Bone marrow (tissue), 2 donors: ENCODE results near the gene NFIX.

ENCODE experiments used
- DNase-seq, 2 donors: peaks; one replicate each; lab custom pipeline; 2025; lab: John Stamatoyannopoulos, UW

Gene NFIX

DNA sequence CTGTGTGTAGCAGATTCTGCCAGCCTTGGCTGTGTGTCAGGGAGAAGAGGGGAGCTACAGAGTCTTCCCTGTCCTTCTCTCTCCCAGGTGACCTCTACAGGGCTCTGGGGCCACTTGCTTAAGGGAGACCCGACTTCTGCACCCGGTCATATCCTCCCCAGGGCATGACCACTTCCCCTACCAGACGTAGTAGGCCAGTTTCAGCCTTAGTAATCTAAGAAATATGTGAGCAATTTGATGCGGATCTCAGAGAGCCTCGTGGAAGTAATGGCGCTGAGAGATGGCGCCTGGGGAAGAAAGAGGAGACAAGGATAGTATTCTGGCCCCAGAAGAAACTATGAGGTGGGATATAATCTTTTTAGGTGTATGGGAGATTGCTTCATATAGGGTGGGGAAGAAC lies 41.9 kb downstream of the NFIX start:
- no peak for DNase-seq

DNA sequence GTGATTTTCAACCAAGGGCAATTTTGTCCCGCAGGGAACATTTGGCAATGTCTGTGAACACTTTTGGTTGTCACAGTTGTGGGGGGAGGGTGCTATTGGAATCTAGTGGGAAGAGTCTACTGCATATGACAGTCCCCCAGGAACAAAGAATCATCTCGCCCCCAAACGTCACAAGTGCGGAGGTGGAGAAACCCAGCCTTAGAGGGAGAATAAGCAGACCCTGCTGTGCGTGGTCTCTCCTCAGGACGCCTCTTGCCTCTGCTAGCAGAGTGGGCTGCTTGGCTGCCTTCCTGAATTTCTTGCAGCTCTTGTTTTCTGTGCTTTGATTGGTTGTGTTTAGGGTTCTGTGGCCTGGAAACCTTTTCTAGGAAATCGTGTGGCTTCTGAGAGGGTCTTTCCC lies 42.5 kb downstream of the NFIX start:
- DNase-seq = no peak

DNA sequence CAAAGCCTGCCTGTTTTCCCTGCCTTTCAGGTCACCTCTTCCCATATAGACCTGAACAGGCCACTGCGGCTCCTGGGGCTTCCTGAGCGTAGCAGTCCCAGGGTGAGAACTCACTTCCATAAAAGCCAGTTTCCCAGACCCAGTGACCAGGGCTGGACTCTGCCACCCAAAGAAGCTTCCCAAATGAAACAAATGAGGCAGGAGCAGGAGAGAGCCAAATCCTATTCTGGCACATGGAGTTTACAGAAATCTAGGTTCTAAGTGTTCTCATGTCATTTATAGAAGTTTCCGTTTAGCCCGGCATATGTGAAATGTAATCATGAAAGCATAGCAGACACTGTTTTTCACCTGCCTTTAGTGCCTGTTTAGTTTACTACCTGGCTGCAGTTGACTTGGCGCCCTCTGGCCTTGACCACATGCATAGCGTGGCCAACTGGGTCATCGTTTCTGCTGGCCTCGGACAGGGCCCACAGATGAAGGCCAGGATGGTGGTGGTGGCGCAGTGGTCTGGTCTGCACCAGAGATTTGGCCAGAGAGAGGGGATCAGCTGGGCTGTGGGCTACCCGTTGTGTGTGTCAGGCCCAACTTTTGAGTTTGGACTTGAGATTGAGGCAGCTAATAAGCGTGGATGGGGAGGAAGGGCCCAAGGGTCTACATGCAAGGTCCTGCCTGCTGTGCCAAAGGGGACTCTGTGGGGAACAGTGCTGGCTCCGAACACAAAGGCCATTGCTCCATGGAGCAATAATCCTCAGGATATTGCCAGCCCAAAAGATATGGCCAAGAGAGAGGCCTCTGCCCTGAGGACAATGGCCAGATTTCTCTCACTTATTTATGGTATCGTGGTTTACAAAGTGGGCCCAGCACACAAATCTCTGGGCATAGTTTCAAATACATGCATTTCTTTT lies 43.3 kb downstream of the NFIX start:
- no peak for DNase-seq

DNA sequence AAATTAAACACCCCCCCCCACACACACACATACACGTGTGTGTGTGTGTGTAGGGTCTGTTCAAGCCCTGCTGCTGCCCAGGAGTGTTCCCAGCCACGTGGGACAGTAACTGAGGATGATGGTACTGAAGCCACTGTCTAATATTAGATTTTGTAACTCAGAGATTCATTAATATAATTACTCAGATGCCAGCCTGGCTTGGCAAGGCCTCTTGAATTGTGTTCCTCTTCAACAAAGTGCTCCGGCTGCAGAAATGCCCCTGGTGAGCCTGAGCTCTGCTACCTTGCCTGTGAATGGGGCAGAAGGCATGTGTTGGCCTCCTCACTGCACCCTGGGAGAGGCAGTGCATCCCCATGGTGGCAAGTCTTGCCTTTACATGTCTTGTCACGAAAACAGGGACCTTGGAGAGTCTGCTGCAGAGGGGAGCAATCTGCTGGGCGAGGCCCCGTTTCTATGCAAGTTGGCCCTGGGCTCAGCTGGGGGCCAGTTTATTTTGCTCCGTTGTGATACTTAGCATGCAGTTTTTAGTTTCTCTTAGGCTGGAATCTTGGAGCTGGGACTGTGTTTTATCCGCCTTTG lies 44.0 kb downstream of the NFIX start:
- DNase-seq = no peak

DNA sequence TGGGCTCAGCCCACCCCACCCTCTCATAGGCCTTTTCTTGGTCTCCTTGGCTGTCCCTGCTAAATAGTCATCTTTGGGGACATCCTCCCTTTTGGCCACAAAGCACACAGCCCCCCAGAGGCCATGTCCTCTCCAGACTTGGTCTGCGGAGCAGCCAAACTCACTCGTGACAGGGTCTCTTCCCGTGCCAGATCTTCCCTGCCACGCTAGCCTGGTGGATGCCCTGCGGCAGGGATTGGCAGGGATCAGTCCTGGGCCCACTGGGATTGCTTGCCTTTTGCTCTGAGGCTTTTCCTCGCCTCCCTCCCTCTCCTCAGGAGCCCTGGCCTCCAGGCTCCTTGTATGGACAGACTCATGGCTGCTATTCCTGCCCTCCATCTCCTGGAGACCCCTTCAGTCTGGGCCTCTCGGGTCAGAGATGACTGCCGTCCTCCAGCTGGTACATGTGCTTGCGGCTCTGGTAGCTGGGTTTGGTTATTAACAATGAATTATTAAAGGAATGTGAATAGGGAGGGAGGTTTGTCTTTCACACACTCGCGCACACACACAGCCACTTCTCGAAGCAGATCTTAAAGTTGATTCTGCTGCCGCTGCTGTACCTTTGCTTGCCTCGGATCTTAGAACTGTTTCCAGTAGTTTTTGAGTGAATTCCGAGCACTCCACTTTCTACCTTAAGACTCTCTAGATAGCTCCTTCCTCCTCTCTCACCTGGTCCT lies 45.1 kb downstream of the NFIX start:
- DNase-seq = no peak

DNA sequence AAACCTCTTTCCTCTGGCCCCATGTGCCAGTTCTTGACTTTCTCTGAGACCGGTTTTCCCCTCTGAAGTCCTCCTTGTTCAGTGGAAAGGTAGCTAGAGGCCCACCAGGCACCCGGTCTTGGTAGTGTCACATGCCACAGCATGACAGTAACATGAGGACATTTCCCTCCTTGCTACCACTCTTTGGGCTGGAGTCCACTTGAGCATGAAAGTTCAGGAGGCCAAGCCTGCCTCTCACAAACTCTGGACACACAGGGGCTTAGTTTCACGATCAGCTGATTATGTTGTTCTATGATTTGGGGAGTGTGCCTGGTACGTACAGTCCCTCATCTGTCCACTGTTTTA lies 45.6 kb downstream of the NFIX start:
- DNase-seq = no peak

DNA sequence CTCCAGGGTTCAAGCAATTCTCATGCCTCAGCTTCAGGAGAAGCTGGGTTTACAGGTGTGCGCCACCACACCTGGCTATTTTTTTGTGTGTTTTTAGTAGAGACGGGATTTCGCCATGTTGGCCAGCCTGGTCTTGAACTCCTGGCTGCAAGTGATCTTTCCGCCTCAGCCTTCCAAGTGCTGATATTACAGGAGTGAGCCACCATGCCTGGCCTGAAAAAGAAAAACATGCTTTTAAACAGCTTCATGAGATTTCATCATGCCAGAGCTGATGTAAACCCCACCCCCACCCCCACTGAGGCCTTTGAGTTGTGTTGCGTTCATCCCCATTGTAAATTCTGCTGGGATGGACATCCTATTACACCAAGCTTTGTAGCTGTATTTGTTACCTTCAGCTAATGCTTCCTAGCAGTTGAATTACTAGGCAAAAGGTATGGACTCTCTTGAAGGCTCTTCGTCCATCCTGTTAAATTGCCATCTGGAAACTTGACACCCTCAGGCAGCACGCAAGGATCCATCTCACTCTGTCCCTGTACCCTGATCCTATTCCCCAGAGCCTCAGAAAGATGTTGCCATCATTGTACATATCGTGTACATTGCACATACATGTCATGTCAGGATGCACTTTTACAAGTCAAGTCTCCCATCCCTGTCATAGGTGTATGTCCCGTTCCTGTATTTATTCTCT lies 47.3 kb downstream of the NFIX start:
- no peak for DNase-seq

DNA sequence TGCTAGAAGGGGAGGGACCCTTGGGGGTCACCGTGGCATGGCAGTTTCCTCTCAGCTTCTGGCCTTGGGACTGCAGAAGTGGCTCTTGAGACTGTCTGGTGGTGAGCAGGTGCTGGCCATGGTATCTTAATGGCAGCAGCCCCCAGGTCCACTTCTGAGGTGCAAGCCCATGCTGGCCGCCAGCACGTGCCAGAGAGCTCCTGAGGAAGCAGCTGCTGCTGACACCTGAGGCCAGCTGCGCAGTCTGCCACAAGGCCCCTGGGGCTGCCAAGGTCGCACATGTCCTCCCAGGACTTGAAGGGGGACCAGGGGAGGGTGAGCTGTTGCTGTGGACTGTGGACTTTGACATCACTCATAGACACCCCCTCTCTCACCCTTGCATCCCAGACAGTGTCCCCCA lies 48.0 kb downstream of the NFIX start:
- no peak for DNase-seq

DNA sequence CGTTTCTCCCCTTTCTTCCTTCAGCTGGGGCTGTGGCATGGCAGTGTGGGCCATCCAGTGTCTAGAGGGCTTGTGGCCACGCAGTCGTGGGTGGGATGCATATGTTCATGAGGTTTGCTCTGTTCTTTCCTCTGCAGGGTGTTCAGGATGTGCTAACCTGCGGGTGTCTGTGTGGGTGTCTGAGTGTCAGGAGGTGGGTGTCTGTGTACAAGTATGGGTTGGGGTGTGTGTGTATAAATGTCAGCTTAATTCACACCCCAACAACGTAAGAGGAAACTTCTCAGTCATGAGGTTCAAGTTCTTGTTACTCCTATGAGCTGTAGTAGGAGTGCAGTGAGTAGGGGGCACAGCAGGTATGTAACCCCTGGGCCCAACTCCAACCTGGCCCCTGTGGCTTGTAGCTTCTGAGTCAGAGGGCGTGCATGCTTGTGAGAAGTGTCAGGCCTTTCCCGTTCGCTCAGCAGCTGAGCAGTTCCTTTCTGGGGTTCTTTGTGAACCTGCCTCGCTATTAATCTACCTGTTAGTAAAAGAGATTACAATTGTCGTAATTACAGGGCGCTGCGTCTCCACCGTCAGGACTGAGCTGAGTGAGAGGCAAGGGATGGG lies 49.1 kb downstream of the NFIX start:
- DNase-seq = no peak

DNA sequence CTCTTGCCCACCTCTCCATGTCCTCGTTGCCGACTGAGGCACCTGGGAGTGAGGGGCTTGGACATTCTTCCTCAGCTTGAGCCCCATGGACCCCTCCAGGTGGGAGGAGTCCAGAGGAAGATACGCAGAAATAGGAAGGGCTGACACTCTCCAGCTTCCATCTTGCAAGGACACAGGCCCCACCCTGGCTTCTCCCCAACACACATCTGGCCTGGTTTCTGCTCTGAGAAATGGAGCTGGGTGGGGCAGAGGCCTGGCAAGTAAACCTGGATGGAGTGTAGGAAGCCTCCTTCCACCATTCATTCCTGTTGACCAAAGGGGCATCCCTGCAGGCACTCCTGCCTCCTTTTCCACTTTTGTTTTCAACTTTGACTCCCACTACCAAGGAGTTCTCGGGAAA lies 50.5 kb downstream of the NFIX start:
- no peak for DNase-seq

DNA sequence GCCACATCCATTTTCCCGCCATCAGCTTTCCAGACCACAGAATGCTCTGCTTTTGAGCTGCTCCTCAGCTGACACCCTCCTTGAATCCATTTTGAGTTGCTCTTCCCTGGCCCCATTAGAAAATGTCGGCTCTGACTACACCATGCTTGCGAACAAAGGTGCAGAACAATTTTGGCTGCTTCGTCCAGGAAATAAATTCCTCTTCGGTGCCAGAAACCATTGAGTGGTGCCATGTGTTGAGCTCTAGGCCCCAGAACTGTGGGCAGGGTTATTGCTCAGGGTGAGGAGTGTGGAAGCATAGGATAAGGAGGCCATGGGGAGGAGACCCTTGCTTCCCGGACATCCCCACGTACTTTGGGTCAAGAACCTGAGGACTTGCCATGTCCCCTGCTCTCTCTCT lies 52.1 kb downstream of the NFIX start:
- no peak for DNase-seq

DNA sequence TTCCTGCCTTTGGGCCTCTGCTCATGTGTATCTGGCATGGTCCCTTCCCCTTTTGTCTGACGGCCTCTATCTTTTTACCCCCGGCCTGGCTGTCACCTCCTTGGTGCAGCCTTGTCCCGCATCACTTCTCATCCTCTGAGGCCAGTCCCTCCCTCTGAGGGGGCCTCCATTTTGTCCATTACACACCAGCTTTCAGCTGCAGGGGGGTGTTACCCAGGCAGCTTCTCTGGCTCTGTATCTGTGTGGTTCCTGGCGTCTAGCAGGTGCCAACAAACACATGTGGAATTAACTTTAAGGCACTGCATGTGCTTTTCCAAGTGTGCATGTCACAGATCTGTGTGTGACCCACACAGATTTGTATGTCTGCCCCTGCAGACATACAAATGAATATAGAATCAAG lies 55.0 kb downstream of the NFIX start:
- no peak for DNase-seq

DNA sequence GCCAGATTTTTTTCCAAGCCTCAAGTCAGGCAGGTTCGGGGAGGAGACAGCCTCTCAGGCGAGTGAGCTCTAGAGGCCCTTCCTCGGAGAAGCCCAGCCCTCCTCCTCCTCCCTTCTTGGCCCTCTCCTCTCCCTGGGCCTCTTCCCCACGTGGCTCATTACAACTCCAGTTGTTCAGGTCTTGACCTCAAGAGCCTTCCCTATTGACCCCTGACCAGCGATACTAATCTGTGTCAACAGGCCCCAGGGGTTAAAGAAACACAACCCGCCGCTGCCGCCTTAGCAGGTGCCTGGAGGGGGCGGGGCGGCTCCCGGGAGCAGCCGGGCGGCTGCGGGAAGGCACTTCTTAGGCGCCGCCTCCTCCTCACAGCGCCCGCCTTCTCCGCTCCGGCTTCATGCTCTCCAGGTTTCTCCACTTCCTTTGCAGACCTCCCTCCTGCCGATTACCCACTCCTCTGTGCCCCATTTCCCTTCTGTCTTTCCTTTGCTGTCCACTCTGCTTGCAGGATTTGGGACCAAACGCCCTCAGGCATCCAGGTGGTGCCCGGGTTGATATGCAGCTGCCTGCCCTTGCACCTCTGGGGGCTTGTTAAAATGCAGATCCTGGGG lies 56.4 kb downstream of the NFIX start:
- no peak for DNase-seq

DNA sequence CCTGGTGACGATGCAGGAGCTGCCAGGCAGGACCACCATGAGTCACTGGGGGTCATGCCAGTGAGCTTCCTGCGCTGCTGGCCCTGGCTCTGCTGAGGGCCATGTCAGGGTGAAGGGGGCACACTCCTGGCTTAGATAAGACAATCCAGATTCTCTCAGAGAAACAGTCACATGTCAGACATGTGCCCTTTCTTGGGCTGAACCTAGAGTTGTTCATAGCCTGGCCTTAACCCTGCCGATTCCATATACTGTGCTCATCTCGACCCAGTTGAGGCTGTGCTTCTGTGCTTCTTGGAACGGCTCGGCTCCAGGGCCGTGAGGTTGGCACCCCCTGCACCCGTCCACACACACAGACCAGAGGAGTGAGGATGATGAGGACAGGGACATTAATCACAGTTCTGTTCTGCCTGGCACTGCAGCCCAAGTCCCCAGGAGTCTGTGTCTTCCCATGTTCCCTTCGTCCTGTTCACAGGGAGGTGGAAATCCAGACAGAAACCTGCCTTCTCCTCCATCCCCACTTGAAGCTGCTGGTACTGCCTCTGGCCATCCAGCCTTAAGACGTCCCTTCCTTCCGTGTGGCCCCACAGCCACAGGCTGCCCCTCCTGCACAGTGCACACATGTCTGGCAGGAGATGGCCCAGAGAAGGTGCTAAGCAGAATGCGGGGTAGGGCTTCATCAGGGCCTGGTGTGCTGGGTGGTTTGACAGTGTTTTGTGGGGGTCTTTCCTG lies 57.3 kb downstream of the NFIX start:
- no peak for DNase-seq

DNA sequence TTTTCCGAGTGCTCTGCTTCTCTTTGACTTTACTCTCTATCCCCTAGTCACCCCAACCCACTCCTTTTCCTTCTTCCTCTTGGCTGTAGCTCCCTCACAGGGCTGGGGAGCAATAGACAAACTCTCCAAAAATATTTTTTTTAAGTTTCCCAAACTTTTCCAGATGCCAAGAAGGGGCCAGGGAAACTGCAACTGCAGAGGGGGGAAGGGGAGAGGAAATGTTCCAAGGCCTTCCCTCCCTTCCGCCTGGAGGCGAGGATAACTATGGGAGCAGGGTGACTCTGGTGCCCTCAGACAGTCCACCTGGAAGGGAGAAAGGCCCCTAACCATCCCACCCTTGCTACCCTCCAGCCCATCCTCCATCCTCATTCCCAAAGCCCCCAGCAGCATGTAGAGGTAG lies 58.0 kb downstream of the NFIX start:
- DNase-seq = no peak

DNA sequence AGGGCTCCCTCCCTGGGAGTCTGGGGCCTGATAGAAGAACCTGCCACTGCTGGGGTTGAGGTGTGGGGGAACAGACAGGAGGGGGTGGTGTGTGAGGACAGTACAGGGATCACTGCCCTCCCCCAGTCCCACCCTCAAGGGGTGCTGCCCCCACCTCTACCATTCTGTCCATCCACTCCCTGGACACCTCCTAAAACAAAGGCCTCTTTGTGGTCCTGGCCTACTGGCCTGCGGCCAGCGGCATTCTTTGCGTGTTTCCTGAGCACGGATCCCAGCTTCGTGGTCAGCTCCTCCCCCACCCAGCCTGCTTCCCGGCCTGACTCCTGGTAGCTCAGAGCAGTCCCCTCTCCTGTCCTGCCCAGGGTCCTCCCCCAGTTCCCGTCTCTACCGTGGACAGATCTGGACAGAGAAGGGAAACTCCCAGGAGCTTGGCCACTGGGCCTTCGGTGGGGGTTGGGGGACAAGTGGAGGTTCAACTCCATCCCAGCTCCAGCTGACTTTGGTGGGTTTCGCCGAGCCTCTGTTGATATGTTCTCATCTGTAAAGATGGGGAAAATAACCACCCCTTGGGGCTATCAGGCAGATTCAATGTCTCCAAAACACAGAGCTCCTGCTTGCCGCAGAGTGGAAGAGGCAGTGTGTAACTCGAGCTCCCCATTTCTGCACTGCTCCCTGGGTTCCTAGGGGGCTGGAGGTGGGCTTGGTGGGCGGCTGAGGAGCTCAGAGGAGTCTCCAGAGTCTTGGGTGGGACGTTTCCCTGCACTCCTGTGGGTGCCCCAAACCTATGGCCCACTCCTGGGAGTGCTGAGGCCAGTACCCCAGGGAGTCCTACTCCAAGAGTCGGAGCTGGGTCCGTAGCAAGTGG lies 58.7 kb downstream of the NFIX start:
- no peak for DNase-seq

DNA sequence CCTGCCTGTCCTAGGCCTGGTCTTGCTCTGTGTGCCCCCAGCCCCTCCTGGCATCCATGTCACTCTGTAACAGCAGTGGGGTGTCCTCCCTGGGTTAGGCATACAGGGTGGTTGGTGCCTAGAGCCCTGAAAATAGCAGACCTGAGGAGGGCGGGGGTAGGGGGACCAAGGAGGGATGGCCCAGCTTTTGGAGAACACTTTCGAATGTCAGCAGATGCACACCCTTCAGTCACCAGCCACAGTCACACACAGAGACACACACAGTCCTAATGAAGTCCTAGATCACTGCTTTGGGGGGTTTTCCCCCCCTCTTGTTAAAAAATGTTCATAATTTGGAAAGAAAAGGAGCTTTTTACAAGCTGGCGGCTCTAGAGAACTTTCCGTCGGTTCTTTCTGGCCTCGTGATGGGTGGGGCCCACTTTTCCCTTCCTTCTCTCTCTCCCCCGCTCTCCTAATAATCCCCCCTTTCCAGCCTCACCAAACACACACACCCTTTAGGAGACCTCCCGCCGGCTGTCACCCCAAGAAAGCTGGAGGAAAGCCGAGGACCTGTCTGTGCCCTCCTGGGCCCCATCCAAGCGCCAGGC lies 59.4 kb downstream of the NFIX start:
- DNase-seq = no peak

DNA sequence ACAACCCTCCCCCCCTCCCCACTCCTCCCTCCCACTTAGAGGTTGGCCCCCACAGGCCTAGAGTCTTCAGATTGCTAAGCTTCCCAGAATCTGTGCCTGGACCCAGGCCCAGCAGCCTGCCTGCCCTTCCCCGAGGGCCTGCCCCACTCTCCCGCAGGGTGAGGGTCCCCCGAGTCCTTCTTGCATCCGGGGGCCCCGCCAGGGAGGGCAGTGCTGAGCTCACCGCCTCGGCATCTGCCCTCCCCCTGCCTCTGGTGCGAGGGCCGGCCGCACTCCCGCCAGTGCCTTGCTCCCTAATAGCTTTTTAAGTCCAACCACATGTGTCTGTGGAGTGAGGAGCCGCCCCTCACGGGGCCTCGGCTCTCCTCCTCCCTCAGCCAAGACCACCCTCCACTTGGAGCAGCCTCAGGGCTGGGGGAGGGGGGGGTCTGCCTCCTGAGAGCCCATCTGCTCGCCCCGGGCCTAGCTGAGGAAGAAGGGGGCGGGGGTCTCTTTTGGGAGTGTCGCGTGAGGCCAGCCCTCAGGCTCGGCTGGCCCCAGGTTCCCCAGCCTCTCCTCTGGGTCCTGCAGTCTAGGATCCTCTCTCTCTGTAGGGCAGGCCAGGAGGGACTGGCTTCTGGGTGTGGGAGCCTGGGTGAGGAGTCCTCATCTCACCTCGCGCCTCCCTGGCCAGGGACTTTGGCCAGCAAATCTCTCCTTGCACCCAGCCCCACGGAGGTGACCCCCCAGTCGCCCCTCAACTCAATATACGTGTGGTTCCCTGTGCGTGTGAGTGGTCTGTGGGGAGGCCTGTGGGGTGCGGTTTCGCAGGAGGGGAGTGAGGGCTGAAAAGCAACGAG lies 60.2 kb downstream of the NFIX start:
- DNase-seq = no peak
